Peyer's patch (tissue), 4 donors: ENCODE measurements around the gene DAPP1.

Source experiments
- CTCF ChIP-seq, 6 experiments: fragments of 450-650 bp in 4 of 6; fragments of 200-600 bp in 2 of 6; sonication (generic) in 1 of 6; IDR thresholded peaks; one replicate each; pipeline ENCODE4 v1.5.1; 2017 to 2019; ENCODE audit warnings: antibody characterized with exemption in 6 of 6, mild to moderate bottlenecking in 3 of 6, moderate library complexity in 1 of 6
- POLR2A ChIP-seq, 2 donors: fragments of 450-650 bp; IDR thresholded peaks; one replicate each; pipeline ENCODE4 v1.5.1; 2017; ENCODE audit warnings: antibody characterized with exemption in 2 of 2, mild to moderate bottlenecking in 2 of 2, moderate library complexity in 2 of 2

- no peak for TF ChIP-seq CTCF (IDR thresholded peaks at IDR 0.05)
- no peak for TF ChIP-seq POLR2A (IDR thresholded peaks at IDR 0.05)
Measured at GRCh38 chr4:99859618-99860017, 43.0 kb downstream of the DAPP1 start.
